NB4 (cell line): ENCODE results near the gene PCDHGB2.

Source experiments
- CTCF ChIP-seq: IDR thresholded peaks from one replicate; pipeline ENCODE4 v1.5.1; 2012; ENCODE audit warnings: low read depth, low read length
- MAX ChIP-seq: IDR thresholded peaks from 2 replicates; pipeline ENCODE4 v1.6.1; 2011; ENCODE audit warnings: low read depth, low read length
- MYC ChIP-seq: IDR thresholded peaks from 2 replicates; pipeline ENCODE4 v1.6.1; 2011; ENCODE audit warnings: low read depth, low read length
- POLR2A ChIP-seq: IDR thresholded peaks from 2 replicates; pipeline ENCODE4 v1.6.1; 2011; ENCODE audit warnings: mild to moderate bottlenecking; ENCODE audit not compliant: insufficient read length; ENCODE audit errors: extremely low read depth

GRCh38 chr5:141393267-141393666 is 33.5 kb downstream of the PCDHGB2 start:
- TF ChIP-seq MAX (no peak), POLR2A (no peak), CTCF (no peak), MYC (no peak)
